HG03460 (cell line): ENCODE results near the gene FOXRED2.
"Not testable (repeated sequence)": the region's sequence is repeated elsewhere in the genome, so short reads cannot be mapped to it uniquely, and the experiment has no call there.

Experiments
- ATAC-seq: cut with Tn5 transposase; IDR thresholded peaks from one replicate; pipeline ENCODE4 v1.9.1; 2021; ENCODE audit not compliant: unreplicated experiment

The FOXRED2 gene

DNA sequence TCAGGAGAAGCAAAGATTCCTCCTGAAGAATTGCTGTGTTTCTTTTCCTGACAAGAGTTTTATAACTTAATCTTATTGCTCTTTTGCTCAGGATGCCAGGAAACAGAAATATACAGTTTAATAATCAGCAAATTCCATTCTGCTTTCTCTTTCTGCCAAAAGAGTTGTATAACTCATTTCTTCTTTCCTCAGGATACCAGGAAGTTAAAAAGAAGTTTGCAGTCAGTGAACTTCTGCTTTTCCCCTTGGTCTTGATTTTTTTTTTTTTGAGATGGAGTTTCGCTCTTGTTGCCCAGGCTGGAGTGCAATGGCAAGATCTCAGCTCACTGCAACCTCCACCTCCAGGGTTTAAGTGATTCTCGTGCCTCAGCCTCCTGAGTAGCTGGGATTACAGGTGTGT is 13.1 kb upstream of the FOXRED2 start:
- ATAC-seq: not testable (repeated sequence)

DNA sequence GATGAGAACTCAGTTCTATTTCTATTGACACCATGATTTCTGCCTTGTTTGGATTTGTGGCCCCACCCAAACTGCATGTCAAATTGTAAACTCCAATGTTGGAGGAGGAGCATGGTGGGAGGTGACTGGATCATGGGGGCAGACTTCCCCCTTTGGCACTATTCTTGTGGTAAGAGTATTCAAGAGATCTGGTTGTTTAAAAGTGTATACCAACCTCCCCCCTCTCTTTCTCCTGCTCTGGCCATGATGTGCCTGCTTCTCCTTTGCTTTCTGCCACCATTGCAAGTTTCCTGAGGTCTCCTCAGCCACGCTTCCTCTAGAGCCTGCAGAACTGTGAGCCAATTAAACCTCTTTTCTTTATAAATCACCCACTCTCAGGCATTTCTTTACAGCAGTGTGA is 7.9 kb upstream of the FOXRED2 start:
- no peak for ATAC-seq

DNA sequence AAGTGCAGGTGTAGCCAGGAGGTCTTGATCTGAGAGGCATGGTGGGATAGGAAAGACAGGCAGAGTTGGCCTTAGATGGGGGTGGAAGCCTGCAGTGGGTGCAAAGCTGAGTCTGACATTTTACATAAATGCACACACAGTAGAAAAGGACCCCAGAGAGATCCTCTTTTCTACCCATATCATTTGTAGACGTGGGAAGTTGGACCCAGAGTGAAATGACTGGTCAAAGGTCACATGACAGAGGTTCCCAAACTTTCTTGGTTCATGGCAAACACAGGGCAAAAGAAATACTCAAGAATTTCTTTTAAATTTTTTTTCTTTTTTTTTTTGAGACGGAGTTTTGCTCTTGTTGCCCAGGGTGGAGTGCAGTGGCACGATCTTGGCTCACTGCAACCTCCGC is 6.2 kb upstream of the FOXRED2 start:
- no peak for ATAC-seq

DNA sequence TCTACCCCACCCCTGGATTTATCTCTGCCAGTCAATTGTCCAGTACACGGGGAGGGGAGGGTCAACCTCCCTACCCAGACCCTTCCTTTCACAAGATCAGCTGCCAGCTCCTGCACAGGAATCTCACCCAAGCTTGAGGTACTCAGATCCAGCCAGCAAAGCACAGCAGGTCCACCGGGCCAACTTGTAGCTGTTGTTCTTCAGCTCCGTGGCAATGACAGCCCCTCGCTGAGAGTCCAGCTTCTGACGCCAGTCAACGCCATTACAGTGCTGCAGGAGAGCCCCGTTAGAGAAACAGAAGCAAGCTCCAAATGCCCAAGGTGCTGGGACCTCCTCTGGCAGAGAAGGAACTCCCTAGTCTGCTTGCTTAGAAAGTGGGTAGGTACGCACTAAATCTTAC is 5.5 kb upstream of the FOXRED2 start:
- no peak for ATAC-seq

DNA sequence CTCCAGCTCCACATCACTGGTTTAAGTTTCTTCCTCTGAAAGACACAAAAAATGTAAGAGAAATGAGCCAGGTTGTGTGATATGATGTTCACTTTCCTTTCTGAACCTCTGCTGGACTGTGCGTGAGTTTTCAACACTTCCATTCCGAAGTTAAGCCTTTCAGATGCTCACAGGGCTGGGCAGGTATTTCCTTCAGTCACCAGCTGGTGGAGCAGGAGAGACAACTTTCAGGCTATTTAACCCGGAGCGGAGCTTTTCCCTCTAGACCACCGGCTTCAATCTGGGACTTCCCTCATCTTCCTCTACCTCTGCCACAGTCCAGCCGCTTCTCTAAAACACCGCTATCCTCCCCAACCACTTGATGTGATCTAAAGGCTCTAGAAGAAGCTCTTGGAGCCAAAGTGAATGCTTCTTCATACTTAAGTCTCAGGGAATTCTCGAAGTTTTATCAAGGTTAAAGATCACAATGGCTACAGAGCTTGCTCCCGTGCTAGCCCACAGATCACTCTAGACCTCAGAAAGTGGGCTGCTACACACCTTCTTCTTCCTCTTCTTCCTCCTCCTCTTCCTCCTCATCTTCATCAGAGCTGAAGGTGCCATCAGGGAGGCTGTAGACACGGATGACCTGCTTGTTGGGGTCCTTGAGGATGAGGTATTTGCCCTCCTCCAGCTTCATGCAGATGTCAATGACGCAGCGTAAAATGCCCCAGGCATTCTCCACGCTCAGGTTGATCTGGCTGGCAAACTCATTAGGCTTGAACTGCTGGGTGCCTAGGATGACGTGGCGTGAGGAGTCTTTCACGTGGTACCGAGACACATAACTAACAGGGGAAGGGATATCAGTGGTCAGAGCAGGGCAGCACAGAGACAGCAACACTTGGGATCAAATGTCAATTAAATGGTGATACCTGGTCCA is 4.4 kb upstream of the FOXRED2 start:
- no peak for ATAC-seq

DNA sequence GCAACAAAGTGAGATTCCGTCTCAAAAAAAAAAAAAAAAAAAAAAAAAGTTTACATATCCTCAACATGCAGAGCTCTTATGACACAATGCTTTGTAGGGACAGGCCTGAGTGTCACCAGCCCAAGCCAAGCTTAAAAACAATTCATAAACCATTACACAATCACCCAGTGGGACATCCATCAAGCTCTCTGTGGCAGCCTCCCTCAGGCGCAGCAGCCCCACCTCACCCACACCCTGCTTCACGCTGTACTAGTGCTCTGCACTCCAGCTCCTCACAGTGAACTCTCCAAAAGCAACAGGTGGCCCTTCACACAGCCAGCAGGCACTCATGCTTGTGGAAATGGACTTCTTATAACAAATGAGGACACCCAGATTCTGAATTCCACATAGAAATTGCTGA is 3.5 kb upstream of the FOXRED2 start:
- ATAC-seq: no peak

DNA sequence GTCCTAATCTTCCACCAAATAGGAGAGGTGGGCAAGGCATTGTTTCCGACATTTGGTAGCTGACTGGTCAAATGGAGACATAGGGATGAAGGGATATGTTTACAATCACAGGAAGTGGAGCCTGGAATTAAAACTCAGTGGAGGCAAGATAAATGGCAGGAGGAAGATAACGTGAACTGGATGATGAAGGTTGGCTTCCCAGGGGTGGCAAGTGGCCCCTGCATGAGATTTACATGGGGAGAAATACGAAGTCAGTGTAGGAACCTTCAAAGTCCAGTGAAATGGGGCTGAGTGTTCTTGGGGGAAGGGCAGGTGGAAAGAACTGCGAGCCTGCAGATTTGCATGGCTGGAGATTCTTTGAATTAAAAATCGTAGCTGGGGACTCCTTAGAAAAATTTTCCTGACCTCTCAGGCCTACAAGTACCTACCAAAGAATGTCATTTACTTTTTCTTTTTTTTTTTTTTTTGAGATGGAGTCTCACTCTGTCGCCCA is 724 bp upstream of the FOXRED2 start:
- no peak for ATAC-seq

DNA sequence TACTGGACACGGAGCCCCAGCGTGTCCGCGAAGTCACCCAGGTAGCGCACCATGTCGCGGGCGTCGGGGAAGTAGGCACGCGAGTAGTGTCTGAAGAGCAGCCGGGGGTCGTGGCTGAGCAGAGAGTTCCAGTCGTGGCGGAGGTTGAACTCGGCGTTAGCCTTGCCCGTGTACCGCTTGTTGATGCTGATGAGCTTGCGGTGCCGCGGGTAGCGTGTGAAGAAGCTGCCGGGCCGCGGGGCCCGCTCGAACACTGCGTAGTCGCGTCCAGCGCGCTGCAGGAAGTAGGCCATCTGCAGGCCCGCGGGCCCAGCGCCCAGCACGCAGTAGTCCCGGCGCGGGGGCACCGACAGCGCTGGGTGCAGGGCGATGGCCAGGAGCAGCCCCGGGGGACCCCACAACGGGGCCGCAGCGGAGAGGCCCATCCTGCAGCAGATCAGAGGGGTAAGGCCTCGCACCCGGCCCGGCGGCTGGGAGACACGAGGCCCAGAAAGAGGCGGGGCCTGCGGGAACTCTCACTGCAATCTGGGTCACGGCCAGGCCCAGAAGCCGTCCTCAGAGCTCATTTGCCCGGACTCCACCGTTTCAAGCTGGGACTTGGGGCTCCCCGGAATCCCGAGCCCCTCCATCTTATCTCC is 723 bp downstream of the FOXRED2 start:
- no peak for ATAC-seq

DNA sequence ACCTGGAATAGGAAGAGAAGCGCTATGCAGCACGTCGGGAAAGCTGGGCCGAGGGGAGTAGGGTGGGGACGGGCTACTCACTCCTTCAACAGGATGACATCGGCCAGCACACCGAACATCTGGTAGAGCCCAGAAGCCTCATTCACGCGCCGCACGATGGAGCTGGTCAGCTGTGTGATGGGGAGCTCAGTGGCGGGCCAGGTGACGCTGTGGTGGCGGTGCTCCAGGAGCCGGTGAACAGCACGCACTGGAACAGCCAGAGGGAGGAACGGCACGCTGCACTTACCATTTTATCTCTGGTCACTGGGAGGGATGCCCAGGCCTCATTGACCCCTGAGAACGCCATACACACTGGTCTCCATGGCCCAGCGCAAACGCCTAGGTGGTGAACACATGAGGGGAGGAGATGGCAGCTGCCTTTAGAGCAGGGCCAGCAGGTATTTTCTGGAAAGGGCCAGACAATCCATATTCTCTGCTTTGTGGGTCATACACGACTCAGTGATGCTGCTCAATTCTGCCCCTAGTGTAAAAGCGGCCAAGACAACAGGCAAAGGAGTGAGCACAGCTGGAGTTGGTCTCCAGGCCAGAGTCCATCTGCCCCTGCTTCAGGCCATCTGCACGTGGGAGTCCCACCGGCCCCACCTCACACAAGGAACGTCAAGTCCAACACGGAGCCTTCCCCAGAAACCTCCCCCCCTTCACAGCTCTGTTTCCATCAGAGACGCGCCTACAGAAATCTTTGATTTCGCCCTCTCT is 8.8 kb downstream of the FOXRED2 start:
- no peak for ATAC-seq

DNA sequence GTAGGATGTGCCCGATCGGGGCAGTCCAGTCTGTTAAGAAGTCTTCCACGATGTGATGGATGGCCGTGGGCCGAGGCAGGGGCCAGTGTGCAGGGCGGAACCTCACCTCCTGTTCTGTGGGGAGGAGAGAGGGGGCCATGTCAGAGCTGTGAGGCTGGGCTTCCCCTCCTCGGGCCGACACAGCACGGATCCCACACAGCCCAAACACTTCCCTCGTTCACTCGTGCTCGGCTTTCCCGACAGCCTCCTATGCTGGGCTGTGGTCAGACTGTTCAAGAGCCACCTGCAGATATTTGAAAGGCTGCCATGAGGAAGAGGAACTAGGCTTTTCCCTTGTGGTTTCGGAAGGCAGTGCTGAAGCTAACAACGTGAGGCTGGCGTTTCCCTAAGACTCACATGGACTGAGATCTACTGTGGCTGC is 13.1 kb downstream of the FOXRED2 start:
- ATAC-seq: no peak

DNA sequence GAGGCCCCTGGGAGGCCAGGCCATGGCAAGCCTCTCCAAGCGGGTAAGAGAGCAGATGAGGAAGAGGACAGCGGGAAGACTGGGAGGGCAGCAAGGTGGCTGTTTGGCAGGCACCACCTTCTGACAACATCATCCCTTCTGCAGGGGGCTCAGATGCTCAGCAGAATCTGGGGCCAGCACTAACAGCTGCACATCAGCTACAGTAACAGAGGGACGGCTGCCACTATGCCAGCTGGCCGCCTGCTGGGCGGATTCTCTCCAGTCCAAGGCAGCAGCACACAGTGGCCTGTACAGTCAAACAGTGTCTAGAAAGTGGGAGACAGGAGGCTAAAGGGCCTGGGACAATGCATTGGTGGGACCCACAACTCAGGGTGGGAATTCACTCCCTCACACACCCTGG is 14.7 kb downstream of the FOXRED2 start:
- ATAC-seq: no peak

DNA sequence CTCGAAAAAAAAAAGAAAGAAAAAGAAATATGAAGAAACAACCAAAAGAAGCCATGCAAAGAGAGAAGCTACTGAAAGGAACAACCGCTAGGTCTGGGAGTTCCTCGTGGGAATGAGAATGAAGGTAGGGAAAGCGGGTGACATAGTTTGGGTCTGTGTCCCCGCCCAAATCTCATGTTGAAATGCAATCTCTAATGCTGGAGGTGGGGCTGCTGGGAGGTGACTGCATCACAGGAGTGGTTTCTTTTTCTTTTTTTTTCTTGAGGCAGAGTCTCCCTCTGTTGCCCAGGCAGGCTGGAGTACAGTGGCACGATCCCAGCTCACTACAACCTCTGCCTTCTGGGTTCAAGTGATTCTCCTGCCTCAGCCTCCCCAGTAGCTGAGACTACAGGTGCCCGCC is 15.7 kb downstream of the FOXRED2 start:
- ATAC-seq: no peak

DNA sequence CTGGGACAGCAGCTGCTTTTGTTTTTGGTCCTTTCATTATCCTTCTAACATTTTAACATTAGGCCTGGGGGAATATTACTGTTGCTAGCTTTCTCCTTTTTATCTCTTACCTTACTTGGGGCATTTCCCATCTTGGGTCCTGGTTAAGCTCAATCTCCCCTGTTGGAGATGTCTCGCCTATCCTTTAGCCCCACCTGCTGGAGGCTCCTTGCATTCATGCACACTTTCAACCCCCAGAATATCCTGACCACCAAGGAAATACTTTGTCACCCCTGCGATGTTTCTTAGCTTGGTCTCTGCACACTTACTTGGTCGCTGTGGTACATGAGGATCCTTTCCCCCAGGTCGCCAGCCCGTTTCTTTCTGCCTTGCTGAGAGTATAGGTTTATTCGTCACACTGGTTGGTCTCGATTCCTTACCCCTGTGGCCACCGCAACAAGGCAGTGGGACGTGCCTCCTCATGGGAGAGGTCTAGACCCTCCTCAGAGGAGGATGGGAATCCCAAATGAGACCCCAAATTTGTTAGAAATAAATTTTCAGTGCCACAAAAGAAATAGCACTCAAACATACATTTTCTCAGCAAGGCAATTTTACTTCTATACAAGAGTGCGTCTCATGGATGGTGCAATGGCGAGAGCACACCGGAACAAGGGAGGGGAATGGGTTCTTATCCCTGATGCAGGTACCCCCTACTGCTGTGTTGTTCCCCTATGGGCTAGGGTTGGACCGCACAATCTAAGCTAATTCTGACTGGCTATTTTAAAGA is 20.0 kb downstream of the FOXRED2 start:
- ATAC-seq: no peak

DNA sequence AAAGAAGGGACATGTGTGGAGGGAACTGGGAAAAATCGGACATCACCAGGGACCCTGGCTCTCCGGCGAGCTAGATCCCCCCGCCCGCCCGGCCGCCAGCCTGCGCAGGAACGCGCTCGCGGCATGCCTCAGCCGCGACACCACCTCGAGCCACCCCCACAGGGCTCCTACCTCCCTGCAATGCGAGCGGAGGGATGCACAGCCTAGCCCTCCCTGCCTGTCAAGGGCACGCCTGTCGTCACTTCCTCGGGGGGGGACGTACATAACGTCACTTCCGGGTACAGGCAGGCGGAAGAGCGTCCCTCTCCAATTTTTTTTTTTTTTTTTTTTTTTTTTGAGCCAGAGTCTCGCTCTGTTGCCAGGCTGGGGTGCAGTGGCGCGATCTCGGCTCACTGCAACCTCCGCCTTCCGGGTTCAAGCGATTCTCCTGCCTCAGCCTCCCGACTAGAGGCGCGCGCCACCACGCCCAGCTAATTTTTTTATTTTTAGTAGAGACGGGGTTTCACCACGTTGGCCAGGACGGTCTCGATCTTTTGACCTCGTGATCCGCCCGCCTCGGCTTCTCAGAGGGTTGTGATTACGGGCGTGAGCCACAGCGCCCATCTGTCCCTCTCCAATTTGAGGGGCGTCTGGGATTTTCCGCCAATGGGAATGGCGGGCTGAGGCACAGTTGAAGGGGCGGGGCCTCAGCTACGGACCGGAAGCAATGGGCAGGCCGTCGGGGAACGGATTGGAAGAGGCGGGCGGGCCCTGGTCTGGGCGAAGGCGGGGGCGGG is 25.3 kb downstream of the FOXRED2 start, which contains the start of gene TXN2:
Gene TXN2 (minus strand): TSS at position 248 of the 776 bp plus-strand sequence. CDS start 803 bp downstream, outside the sequence.
- peak; percentile 77 for ATAC-seq

DNA sequence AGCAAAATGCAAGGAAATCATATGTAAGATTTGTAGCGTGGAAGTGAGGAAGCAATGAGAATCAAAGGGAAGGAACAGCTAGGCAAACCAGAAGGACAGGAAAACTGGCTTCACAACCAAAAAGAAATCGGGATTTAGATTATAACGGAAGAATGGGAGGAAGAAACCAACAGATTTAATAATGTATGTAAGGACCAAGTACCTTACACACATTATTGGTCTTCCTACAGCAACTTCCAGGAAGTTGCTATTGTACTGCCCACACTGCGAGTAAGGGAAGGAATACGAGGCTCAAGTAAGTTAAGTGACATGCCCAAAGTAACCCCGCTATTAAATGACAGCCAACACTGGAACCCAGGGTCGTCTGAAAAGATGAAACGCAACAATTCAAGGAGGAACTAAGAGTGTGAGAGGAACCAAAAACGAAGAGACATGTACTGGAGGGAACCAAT is 25.9 kb downstream of the FOXRED2 start:
- ATAC-seq: no peak

DNA sequence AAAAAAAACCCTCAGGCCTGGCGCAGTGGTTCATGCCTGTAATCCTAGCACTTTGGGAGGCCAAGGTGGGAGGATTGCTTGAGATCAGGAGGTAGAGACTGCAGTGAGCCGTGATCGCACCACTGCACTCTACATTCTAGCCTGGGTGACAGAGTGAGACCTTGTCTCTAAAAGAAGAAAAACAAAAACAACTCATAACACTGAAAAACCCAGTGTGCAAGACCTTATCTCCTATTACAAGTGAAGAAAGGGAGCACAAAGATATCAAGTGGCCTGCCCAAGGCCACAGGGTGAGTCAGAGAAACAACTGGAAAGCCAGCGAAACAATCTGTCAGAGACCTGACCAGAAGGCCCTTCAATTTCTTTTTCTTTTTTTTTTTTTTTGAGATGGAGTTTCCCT is 27.9 kb downstream of the FOXRED2 start:
- no peak for ATAC-seq

DNA sequence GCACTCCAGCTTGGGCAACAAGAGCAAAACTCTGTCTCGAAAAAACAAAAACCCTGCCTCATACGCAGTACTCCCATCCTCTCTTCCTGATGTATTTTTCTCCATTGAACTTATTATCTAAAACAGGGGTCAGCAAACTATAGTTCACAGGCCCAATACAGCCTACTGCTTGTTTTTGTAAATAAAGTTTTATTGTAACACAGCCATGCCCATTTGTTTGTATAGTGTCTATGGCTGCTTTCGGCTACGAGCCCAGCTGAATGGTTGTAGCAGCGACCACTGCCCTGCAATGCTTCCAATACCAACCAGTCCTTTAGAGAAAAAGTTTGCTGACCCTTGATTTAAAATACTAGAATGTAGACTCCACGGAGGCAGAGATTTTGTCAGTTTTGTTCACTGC is 31.5 kb downstream of the FOXRED2 start:
- ATAC-seq: no peak

DNA sequence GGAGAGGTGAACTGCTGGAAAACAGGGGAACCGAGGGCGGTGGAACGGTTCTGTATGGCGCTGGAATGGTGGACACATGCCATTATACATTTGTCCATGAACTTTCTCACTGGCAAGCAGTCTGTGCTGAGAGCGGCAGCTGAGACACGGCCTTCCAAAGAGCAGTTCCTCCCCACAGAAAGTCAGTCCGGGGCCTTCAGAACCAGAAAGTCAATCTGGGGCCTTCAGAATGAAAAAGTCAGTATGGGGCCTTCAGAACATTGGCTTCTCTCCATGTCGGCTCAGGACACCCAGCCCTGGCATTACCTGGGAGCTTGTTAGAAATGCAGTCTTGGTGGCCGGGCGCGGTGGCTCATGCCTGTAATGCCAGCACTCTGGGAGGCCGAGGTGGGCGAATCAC is 34.2 kb downstream of the FOXRED2 start:
- ATAC-seq: no peak

DNA sequence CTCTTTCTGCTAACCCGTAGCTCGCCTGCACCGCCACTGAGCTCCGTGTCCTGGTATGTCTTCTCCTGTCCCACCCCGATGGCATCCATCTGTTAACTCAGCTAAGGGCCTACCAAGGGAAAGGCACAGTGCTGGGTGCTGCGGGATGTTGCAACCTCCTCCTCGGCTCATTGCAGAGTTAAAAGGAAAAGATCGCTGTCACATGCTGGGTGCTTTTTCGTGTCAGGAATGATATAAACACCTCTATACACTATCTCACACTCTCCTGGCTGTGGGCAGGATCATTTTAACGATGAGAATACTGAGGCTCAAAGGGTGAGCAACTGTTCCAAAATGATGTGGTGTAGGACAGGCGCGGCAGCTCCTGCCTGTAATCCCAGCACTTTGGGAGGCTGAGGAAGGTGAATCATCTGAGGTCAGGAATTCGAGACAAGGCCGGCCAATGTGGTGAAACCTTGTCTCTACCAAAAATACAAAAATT is 35.5 kb downstream of the FOXRED2 start:
- ATAC-seq: no peak

DNA sequence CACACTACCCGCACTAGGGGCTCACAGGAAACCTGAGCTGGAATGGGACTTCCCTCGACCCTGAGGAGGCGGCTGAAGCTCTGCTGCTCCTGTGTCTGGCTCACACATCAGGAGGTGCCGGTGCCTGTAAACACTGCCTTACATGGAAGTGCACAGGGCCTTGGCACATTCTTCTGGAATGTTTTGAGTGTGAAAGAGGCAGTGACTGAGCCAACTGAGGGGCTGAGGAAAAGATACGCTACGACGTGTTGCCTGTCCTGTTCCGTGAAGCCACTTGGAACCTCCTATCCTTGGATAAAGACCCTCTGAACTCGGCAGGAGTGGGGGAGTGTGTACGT is 35.9 kb downstream of the FOXRED2 start:
- no peak for ATAC-seq
